Ascending aorta (tissue), 2 donors: ENCODE measurements around the gene ARHGEF6. TPM values are rescaled to one million over a fixed set of nuclear protein-coding genes. Genes with fewer than 3 reads are reported as not detected.

Source experiments
- DNase-seq, 2 donors: peaks; one replicate each; pipeline ENCODE4 v3.0.0-alpha.2; 2019; ENCODE audit warnings: low spot score in 2 of 2
- H3K27ac ChIP-seq, 2 donors: fragments of 200-600 bp; sonication (generic); one replicate each; pipeline ENCODE4 v1.5.1; 2016 to 2017; ENCODE audit warnings: mild to moderate bottlenecking in 1 of 2
- H3K27me3 ChIP-seq: fragments of 200-600 bp; sonication (generic); one replicate; pipeline ENCODE4 v1.5.1; 2017
- H3K36me3 ChIP-seq, 2 donors: fragments of 200-600 bp; sonication (generic); one replicate each; pipeline ENCODE4 v1.5.1; 2016
- H3K4me1 ChIP-seq, 2 donors: fragments of 200-600 bp; sonication (generic); one replicate each; pipeline ENCODE4 v1.5.1; 2016 to 2017; ENCODE audit warnings: mild to moderate bottlenecking in 1 of 2
- H3K4me3 ChIP-seq, 2 donors: fragments of 200-600 bp; sonication (generic); one replicate each; pipeline ENCODE4 v1.5.1; 2016 to 2017; ENCODE audit warnings: mild to moderate bottlenecking in 1 of 2
- H3K9me3 ChIP-seq, 2 donors: fragments of 200-600 bp; sonication (generic); one replicate each; pipeline ENCODE4 v1.5.1; 2016
- CTCF ChIP-seq, 3 experiments: fragments of 200-600 bp in 2 of 3; fragments of 450-650 bp in 1 of 3; sonication (generic) in 2 of 3; IDR thresholded peaks; one replicate each; pipeline ENCODE4 v1.5.1; 2016 to 2019; ENCODE audit warnings: antibody characterized with exemption in 3 of 3, mild to moderate bottlenecking in 1 of 3, moderate library complexity in 1 of 3
- intact Hi-C: fragments of 100-400 bp; cut with DNase I; formaldehyde crosslinking; loops from one replicate; pipeline ENCODE4 v1.15.1; 2023
- total RNA-seq: library from RNA; depleted of rRNA; stranded (reverse); fragments of >200 nt; gene quantifications from one replicate; pipeline ENCODE4 v1.1.0, GENCODE V29; 2016

The ARHGEF6 gene
- total RNA-seq, 1 donor from 2014 or later: 17.6 TPM

- no peak overlapping the region for H3K4me3 ChIP-seq
- H3K27ac ChIP-seq: no peak overlapping the region
- DNase-seq: no peak
- no peaks in the 10 kb centered on the region for H3K27me3 ChIP-seq
- intact Hi-C loops: no loop called here
- H3K4me1 ChIP-seq: no peaks in the 10 kb centered on the region
- no peaks in the 10 kb centered on the region for H3K9me3 ChIP-seq
- no peak for TF ChIP-seq CTCF (IDR thresholded peaks at IDR 0.05)
- H3K36me3 ChIP-seq: no peaks in the 10 kb centered on the region
Observed at GRCh38 chrX:136639506-136640176, 141.1 kb downstream of the ARHGEF6 start.

- no peak overlapping the region for H3K27ac ChIP-seq
- H3K4me3 ChIP-seq: no peak overlapping the region
- intact Hi-C loops: no loop called here
- TF ChIP-seq CTCF (IDR thresholded peaks at IDR 0.05): no peak
- no peaks in the 10 kb centered on the region for H3K9me3 ChIP-seq
- no peaks in the 10 kb centered on the region for H3K4me1 ChIP-seq
- DNase-seq: no peak
- H3K36me3 ChIP-seq: no peaks in the 10 kb centered on the region
- H3K27me3 ChIP-seq: no peaks in the 10 kb centered on the region
Observed at GRCh38 chrX:136636121-136636520, 144.6 kb downstream of the ARHGEF6 start.

GRCh38 chrX:136635235-136635634, 145.5 kb downstream of the ARHGEF6 start:
- TF ChIP-seq CTCF (IDR thresholded peaks at IDR 0.05): no peak

GRCh38 chrX:136630881-136631280, 149.9 kb downstream of the ARHGEF6 start:
- Histone ChIP-seq H3K27ac (no peak overlapping the region), H3K9me3 (no peaks in the 10 kb centered on the region), H3K27me3 (no peaks in the 10 kb centered on the region), H3K36me3 (no peaks in the 10 kb centered on the region), H3K4me3 (no peak overlapping the region), H3K4me1 (no peaks in the 10 kb centered on the region)
- intact Hi-C loops: no loop called here
- DNase-seq: no peak
- no peak for TF ChIP-seq CTCF (IDR thresholded peaks at IDR 0.05)

More at GRCh38 chrX:136635235-136635634, 145.5 kb downstream of the ARHGEF6 start:
- no peaks in the 10 kb centered on the region for H3K27me3 ChIP-seq
- no peaks in the 10 kb centered on the region for H3K36me3 ChIP-seq
- intact Hi-C loops: no loop called here
- no peak overlapping the region for H3K4me3 ChIP-seq
- H3K4me1 ChIP-seq: no peaks in the 10 kb centered on the region
- H3K9me3 ChIP-seq: no peaks in the 10 kb centered on the region
- no peak overlapping the region for H3K27ac ChIP-seq
- DNase-seq: no peak

- intact Hi-C loops: no loop called here
Observed at GRCh38 chrX:136629084-136629750, 151.5 kb downstream of the ARHGEF6 start.

More at GRCh38 chrX:136629084-136629750, 151.5 kb downstream of the ARHGEF6 start:
- no peak overlapping the region for H3K27ac ChIP-seq
- H3K9me3 ChIP-seq: no peaks in the 10 kb centered on the region
- H3K27me3 ChIP-seq: no peaks in the 10 kb centered on the region
- no peaks in the 10 kb centered on the region for H3K36me3 ChIP-seq
- TF ChIP-seq CTCF (IDR thresholded peaks at IDR 0.05): no peak
- no peak for DNase-seq
- no peaks in the 10 kb centered on the region for H3K4me1 ChIP-seq
- H3K4me3 ChIP-seq: no peak overlapping the region
